ENCODE data around the gene SGK2.
"Not testable (repeated sequence)": the region's sequence is repeated elsewhere in the genome, so short reads cannot be mapped to it uniquely, and the experiment has no call there.

DNA sequence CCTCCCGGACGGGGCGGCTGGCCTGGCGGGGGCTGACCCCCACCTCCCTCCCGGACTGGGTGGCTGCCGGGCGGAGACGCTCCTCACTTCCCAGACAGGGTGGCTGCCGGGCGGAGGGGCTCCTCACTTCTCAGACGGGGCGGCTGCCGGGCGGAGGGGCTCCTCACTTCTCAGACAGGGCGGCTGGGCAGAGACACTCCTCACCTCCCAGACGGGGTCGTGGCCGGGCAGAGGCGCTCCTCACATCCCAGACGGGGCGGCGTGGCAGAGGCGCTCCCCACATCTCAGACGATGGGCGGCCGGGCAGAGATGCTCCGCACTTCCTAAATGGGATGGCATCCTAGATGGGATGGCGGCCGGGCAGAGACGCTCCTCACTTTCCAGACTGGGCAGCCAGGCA, 48.5 kb downstream of the SGK2 start:
- TF ChIP-seq EZH2phosphoT487 (IDR thresholded peaks at IDR 0.05; ENCODE audit: borderline replicate concordance, low read depth, low read length) = not testable (repeated sequence)
- TF ChIP-seq, protein P1, sequence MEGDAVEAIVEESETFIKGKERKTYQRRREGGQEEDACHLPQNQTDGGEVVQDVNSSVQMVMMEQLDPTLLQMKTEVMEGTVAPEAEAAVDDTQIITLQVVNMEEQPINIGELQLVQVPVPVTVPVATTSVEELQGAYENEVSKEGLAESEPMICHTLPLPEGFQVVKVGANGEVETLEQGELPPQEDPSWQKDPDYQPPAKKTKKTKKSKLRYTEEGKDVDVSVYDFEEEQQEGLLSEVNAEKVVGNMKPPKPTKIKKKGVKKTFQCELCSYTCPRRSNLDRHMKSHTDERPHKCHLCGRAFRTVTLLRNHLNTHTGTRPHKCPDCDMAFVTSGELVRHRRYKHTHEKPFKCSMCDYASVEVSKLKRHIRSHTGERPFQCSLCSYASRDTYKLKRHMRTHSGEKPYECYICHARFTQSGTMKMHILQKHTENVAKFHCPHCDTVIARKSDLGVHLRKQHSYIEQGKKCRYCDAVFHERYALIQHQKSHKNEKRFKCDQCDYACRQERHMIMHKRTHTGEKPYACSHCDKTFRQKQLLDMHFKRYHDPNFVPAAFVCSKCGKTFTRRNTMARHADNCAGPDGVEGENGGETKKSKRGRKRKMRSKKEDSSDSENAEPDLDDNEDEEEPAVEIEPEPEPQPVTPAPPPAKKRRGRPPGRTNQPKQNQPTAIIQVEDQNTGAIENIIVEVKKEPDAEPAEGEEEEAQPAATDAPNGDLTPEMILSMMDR (conservative IDR thresholded peaks at IDR 0.05; ENCODE audit: low read length) = not testable (repeated sequence)
